Measurements from ENCODE around the gene PTGFRN.

DNA sequence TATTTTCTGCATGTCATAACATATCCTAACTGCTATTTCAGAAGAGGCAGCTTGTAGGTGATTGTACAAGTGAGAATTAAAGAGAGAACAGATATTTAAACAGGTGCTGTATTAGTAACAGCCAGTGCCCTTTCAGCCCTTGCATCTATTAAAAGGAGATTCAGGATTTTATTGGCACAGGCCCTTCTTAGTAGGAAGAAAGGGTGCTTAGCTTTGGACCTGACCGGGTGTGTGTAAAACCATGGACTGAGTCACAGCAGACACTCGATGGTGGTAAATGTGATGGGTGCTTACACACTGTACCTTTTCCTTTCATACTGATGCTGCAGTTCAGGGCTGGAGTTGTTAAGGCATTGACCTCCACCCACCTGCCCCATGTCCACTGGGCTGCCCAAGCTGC lies 79.2 kb downstream of the PTGFRN start:
- TF ChIP-seq RBBP5 (IDR thresholded peaks at IDR 0.05; ENCODE audit: borderline replicate concordance, low read depth, low read length) (no peak), YY1 (IDR thresholded peaks at IDR 0.05; ENCODE audit: low read depth, low read length) (no peak), EGR1 (IDR thresholded peaks at IDR 0.05; ENCODE audit: borderline replicate concordance, low read depth, low read length) (no peak), RXRA (IDR thresholded peaks at IDR 0.05; ENCODE audit: insufficient read depth, low read depth, low read length) (no peak), FOSL1 (IDR thresholded peaks at IDR 0.05; ENCODE audit: insufficient read depth, low read depth, low read length) (no peak), KDM1A (IDR thresholded peaks at IDR 0.05; ENCODE audit: borderline replicate concordance, low read length) (no peak), TCF12 (IDR thresholded peaks at IDR 0.05; ENCODE audit: low read depth, low read length) (no peak), POLR2A (IDR thresholded peaks at IDR 0.05; ENCODE audit: control extremely low read depth in 1 of 2, low read depth in 2 of 2, low read length in 2 of 2) (no peak)
- TF ChIP-seq, protein P1, sequence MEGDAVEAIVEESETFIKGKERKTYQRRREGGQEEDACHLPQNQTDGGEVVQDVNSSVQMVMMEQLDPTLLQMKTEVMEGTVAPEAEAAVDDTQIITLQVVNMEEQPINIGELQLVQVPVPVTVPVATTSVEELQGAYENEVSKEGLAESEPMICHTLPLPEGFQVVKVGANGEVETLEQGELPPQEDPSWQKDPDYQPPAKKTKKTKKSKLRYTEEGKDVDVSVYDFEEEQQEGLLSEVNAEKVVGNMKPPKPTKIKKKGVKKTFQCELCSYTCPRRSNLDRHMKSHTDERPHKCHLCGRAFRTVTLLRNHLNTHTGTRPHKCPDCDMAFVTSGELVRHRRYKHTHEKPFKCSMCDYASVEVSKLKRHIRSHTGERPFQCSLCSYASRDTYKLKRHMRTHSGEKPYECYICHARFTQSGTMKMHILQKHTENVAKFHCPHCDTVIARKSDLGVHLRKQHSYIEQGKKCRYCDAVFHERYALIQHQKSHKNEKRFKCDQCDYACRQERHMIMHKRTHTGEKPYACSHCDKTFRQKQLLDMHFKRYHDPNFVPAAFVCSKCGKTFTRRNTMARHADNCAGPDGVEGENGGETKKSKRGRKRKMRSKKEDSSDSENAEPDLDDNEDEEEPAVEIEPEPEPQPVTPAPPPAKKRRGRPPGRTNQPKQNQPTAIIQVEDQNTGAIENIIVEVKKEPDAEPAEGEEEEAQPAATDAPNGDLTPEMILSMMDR (IDR thresholded peaks at IDR 0.05; ENCODE audit: control extremely low read depth in 1 of 3, insufficient read depth in 1 of 3, low read depth in 1 of 3, low read length in 3 of 3), result no peak
- TF ChIP-seq, protein P2, sequence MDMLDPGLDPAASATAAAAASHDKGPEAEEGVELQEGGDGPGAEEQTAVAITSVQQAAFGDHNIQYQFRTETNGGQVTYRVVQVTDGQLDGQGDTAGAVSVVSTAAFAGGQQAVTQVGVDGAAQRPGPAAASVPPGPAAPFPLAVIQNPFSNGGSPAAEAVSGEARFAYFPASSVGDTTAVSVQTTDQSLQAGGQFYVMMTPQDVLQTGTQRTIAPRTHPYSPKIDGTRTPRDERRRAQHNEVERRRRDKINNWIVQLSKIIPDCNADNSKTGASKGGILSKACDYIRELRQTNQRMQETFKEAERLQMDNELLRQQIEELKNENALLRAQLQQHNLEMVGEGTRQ (IDR thresholded peaks at IDR 0.05; ENCODE audit: low read length), result no peak

Data from H1 (cell line).